ENCODE measurements around the gene PTGDR. TPM values are rescaled to one million over a fixed set of nuclear protein-coding genes. Genes with fewer than 3 reads are reported as not detected.

PTGDR gene
- total RNA-seq, 1 donor from 2014 or later: not detected

- no peaks in the 10 kb centered on the region for H3K36me3 ChIP-seq (ENCODE audit: insufficient read depth, low read length)
- no peaks in the 10 kb centered on the region for H3K9me3 ChIP-seq (ENCODE audit: insufficient read depth, low read depth, low read length)
- no peak overlapping the region for H3K4me3 ChIP-seq (ENCODE audit: insufficient read depth, low read depth, low read length)
- H3K79me2 ChIP-seq (ENCODE audit: insufficient read depth, low read length): no peaks in the 10 kb centered on the region
- Mint-ChIP-seq H3K27ac (ENCODE audit: unreplicated experiment) (no peak overlapping the region), H3K4me1 (ENCODE audit: low read depth, unreplicated experiment) (peaks cover 4% of the 10 kb centered on the region), H3K9me3 (ENCODE audit: unreplicated experiment) (peaks cover 25% of the 10 kb centered on the region), H3K27me3 (ENCODE audit: low read depth, unreplicated experiment) (peaks cover 36% of the 10 kb centered on the region), H3K4me3 (ENCODE audit: unreplicated experiment) (no peak overlapping the region), H3K36me3 (ENCODE audit: low read depth, unreplicated experiment) (no peaks in the 10 kb centered on the region)
- TF ChIP-seq, protein P1, sequence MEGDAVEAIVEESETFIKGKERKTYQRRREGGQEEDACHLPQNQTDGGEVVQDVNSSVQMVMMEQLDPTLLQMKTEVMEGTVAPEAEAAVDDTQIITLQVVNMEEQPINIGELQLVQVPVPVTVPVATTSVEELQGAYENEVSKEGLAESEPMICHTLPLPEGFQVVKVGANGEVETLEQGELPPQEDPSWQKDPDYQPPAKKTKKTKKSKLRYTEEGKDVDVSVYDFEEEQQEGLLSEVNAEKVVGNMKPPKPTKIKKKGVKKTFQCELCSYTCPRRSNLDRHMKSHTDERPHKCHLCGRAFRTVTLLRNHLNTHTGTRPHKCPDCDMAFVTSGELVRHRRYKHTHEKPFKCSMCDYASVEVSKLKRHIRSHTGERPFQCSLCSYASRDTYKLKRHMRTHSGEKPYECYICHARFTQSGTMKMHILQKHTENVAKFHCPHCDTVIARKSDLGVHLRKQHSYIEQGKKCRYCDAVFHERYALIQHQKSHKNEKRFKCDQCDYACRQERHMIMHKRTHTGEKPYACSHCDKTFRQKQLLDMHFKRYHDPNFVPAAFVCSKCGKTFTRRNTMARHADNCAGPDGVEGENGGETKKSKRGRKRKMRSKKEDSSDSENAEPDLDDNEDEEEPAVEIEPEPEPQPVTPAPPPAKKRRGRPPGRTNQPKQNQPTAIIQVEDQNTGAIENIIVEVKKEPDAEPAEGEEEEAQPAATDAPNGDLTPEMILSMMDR (IDR thresholded peaks at IDR 0.05; ENCODE audit: insufficient read depth, low read depth, low read length): no peak
- no peak for TF ChIP-seq EZH2 (IDR thresholded peaks at IDR 0.05; ENCODE audit: insufficient read depth, low read length)
- no peak overlapping the region for H3K27ac ChIP-seq (ENCODE audit: low read depth, low read length)
- H3K27me3 ChIP-seq (ENCODE audit: insufficient read depth, low read length): peaks cover 14% of the 10 kb centered on the region
- H3K4me2 ChIP-seq (ENCODE audit: low read length): no peak overlapping the region
- H3K4me1 ChIP-seq (ENCODE audit: insufficient read depth, low read length): peaks cover 11% of the 10 kb centered on the region
- FAIRE-seq (peak; percentile 34), DNase-seq (ENCODE audit: low read depth) (peak; percentile 32)
- no peak overlapping the region for H2AFZ ChIP-seq (ENCODE audit: low read depth, low read length)
- H3K9ac ChIP-seq (ENCODE audit: low read length): no peak overlapping the region
- no peaks in the 10 kb centered on the region for H4K20me1 ChIP-seq (ENCODE audit: insufficient read depth, low read length)
Observed at GRCh38 chr14:52318826-52319645, 51.5 kb downstream of the PTGDR start.

DNA sequence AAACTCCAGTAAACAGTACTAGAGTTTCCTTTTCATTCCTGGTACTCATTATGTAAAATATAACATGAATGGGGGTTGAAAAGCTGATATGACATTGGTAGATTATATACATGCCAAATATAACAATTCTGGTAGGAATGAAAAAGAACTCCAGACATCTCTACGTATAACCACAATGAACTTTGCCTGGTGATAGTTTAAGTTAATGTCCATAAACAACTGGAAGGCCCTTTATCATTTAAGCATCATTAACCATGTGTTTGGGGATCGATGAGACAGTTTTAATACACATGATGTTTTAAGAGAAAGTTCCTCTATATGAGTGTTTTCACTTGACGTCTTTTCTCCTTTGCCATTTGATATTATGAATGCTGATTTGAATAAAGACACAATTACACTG lies 52.4 kb downstream of the PTGDR start:
- Mint-ChIP-seq H3K36me3 (ENCODE audit: low read depth, unreplicated experiment) (no peaks in the 10 kb centered on the region), H3K4me3 (ENCODE audit: unreplicated experiment) (no peak overlapping the region), H3K27ac (ENCODE audit: unreplicated experiment) (no peak overlapping the region), H3K4me1 (ENCODE audit: low read depth, unreplicated experiment) (peaks cover under 1% of the 10 kb centered on the region), H3K27me3 (ENCODE audit: low read depth, unreplicated experiment) (peaks cover 30% of the 10 kb centered on the region), H3K9me3 (ENCODE audit: unreplicated experiment) (peaks cover 25% of the 10 kb centered on the region)
- Histone ChIP-seq H4K20me1 (ENCODE audit: insufficient read depth, low read length) (no peaks in the 10 kb centered on the region), H3K36me3 (ENCODE audit: insufficient read depth, low read length) (no peaks in the 10 kb centered on the region), H3K9ac (ENCODE audit: low read length) (no peak overlapping the region), H3K79me2 (ENCODE audit: insufficient read depth, low read length) (no peaks in the 10 kb centered on the region), H3K4me1 (ENCODE audit: insufficient read depth, low read length) (peaks cover 7% of the 10 kb centered on the region), H3K4me3 (ENCODE audit: insufficient read depth, low read depth, low read length) (no peak overlapping the region), H3K27ac (ENCODE audit: low read depth, low read length) (no peak overlapping the region), H3K9me3 (ENCODE audit: insufficient read depth, low read depth, low read length) (no peaks in the 10 kb centered on the region), H2AFZ (ENCODE audit: low read depth, low read length) (no peak overlapping the region), H3K27me3 (ENCODE audit: insufficient read depth, low read length) (peaks cover 14% of the 10 kb centered on the region), H3K4me2 (ENCODE audit: low read length) (no peak overlapping the region)
- DNase-seq (ENCODE audit: low read depth) (no peak), FAIRE-seq (peak; percentile 41)
- TF ChIP-seq, protein P1 (IDR thresholded peaks at IDR 0.05; ENCODE audit: insufficient read depth, low read depth, low read length): no peak

DNA sequence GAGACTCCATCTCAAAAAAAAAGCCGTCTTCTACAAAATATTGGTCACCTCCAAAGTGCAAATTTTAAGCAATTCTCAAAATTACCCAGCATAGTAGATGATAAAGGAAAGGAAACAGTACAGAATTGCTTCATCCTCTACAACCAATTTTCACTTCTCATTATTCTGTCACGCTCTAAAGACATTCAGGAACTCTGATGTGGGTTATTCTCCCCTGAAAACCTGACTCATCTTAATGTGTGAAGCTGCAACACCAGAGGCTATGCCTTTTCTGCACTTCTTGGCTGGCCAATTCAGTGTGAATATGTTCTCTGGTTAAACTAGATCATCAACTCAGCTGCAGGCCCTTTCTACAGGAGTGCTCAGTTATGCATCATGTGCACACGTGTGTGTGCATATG lies 57.6 kb downstream of the PTGDR start:
- H3K4me3 Mint-ChIP-seq (ENCODE audit: unreplicated experiment): no peak overlapping the region
- H3K4me1 Mint-ChIP-seq (ENCODE audit: low read depth, unreplicated experiment): peaks cover 4% of the 10 kb centered on the region
- no peaks in the 10 kb centered on the region for H3K36me3 Mint-ChIP-seq (ENCODE audit: low read depth, unreplicated experiment)
- no peak overlapping the region for H3K27ac Mint-ChIP-seq (ENCODE audit: unreplicated experiment)
- no peak overlapping the region for H3K9ac ChIP-seq (ENCODE audit: low read length)
- no peaks in the 10 kb centered on the region for H3K27me3 ChIP-seq (ENCODE audit: insufficient read depth, low read length)
- H3K4me1 ChIP-seq (ENCODE audit: insufficient read depth, low read length): peaks cover 9% of the 10 kb centered on the region
- FAIRE-seq (no peak), DNase-seq (ENCODE audit: low read depth) (peak; percentile 39)
- H4K20me1 ChIP-seq (ENCODE audit: insufficient read depth, low read length): no peaks in the 10 kb centered on the region
- H3K79me2 ChIP-seq (ENCODE audit: insufficient read depth, low read length): no peaks in the 10 kb centered on the region
- H3K27me3 Mint-ChIP-seq (ENCODE audit: low read depth, unreplicated experiment): no peaks in the 10 kb centered on the region
- no peaks in the 10 kb centered on the region for H3K9me3 ChIP-seq (ENCODE audit: insufficient read depth, low read depth, low read length)
- TF ChIP-seq EZH2 (IDR thresholded peaks at IDR 0.05; ENCODE audit: insufficient read depth, low read length): no peak
- TF ChIP-seq, protein P1 (IDR thresholded peaks at IDR 0.05; ENCODE audit: insufficient read depth, low read depth, low read length): no peak
- no peak overlapping the region for H3K27ac ChIP-seq (ENCODE audit: low read depth, low read length)
- no peak overlapping the region for H2AFZ ChIP-seq (ENCODE audit: low read depth, low read length)
- no peaks in the 10 kb centered on the region for H3K36me3 ChIP-seq (ENCODE audit: insufficient read depth, low read length)
- H3K4me3 ChIP-seq (ENCODE audit: insufficient read depth, low read depth, low read length): no peak overlapping the region
- peaks cover 23% of the 10 kb centered on the region for H3K9me3 Mint-ChIP-seq (ENCODE audit: unreplicated experiment)
- no peak overlapping the region for H3K4me2 ChIP-seq (ENCODE audit: low read length)
